T-helper 1 cell (primary cell): ENCODE data around the gene POC5.
"Not testable (repeated sequence)": the region's sequence is repeated elsewhere in the genome, so short reads cannot be mapped to it uniquely, and the experiment has no call there.

Source experiments
- DNase-seq, 5 donors: peaks; one replicate each; pipeline ENCODE4 v3.0.0-alpha.2; 2012 to 2020

POC5 gene

DNA sequence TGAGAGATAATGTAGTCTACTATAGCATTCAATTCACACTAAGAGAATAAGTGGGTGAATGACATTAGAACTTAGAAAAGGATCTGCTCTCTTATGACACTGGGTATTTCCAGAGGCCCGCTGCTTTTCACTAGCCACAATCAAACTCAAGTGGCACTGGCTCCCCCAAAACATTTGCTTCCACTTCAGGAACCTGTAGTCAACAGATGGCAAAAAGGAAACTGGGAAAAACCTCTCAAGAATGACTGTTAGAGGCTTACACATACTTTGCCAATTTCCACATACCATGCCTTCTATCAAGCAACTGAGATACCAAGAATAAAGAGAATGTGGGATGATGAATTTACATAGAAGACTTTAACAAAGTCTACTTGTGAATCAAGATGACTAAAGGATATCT lies 11.2 kb downstream of the POC5 start:
- DNase-seq: no peak

DNA sequence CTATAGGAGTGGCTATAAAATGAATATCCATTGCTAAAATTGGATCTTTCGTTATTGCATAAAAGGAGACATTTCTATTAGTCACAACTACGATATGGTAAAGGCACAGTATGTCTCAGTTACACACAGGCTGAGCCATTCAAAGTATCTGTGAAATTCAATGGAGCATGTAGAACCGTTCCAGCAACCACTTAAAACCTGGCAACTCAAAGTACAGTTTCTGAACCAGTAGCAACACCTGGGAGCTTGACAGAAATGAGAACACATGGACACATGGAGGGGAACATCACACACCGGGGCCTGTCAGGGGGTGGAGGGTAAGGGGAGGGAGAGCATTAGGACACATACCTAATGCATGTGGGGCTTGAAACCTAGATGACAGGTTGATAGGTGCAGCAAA lies 15.4 kb downstream of the POC5 start:
- DNase-seq: no peak

DNA sequence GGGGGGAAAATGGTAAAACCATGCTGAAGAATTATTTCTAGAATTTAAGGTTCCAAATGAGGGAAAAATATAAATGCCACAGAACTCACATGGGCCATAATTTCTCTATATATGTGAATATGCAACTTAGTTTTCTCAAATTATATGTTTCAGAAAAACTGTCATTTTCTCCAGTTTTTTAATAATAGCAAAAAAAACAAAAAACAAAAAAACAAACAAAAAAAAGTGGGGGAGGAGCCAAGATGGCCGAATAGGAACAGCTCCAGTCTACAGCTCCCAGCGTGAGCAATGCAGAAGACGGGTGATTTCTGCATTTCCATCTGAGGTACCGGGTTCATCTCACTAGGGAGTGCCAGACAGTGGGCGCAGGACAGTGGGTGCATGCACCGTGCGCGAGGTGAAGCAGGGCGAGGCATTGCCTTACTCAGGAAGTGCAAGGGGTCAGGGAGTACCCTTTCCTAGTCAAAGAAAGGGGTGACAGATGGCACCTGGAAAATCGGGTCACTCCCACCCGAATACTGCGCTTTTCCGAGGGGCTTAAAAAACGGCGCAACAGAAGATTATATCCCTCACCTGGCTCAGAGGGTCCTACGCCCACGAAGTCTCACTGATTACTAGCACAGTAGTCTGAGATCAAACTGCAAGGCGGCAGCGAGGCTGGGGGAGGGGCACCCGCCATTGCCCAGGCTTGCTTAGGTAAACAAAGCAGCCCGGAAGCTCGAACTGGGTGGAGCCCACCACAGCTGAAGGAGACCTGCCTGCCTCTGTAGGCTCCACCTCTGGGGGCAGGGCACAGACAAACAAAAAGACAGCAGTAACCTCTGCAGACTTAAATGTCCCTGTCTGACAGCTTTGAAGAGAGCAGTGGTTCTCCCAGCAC lies 21.5 kb downstream of the POC5 start:
- DNase-seq: not testable (repeated sequence)

DNA sequence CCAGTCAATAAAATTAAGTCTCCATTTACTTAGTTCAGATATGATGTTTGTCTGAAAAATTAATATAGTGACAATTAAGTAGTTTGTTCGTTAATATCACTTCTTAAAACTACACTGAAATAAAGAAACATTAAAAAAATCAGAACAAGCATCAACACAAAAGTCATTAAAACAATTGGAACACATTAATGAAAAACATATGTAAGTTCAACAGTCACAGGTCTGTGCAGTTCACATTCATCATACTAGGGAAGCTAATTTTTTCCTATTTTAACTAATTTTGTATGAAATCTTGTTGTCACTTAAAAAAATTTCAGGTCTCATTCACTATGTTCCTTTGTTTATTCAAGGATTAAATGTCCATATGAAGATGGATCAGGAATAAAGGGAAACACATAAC lies 22.5 kb downstream of the POC5 start:
- DNase-seq: no peak

DNA sequence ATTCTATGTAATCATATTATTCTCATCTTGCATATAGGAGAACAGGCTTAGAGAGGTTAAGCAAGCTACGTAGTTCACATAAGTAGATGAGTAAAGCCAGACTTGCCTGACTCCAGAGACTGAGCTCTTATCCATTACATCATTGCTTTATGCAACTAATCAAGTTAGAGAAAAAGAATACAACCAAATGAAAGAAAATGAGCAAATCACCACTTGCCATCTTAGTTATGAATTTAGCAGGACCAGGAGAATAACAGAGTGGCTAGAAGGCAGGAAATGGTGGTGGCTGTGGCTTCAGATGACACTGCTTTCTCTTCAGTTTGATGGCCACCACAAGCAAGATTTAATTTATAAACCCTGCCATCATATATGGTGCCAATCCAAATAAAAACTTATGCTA lies 26.6 kb downstream of the POC5 start:
- peak in 1 of 5 donors; percentile 18 for DNase-seq

DNA sequence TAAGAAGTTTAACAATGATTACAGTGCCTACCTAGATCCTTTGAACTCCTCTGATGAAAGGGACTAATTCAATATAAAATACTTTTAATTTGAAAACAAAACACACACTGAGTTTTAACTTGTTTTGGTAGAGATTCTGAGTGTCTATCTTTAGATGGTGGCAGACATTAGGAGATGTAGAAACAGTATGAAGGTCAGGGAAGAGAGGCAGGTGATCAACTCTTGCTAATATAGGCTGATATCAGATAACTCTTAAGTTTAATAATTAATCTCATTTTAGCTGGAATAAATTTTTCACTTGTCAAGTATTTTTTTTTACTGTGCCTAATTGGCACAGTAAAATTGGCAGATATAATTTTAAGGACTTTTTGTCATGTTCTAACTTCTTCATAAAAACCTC lies 30.8 kb downstream of the POC5 start:
- no peak for DNase-seq

DNA sequence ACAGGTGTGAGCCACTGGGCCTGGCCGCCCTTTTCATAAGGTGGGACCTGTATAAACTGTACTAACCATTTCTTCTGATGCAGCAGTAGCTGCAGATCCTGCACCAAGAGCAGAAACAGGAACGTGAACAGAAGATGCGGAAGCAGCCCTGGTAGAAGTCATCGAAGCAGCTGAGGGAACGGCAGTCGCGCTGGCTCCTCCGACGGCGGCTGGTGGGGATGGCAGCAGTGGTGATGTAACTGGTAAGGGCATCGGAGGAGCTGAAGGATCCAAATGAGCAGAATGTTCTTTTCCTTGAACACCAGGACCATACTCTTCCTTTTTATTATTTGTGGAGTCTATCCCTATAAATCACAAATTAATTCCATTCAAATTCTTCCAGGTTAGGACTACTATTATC lies 32.1 kb downstream of the POC5 start:
- DNase-seq: no peak

DNA sequence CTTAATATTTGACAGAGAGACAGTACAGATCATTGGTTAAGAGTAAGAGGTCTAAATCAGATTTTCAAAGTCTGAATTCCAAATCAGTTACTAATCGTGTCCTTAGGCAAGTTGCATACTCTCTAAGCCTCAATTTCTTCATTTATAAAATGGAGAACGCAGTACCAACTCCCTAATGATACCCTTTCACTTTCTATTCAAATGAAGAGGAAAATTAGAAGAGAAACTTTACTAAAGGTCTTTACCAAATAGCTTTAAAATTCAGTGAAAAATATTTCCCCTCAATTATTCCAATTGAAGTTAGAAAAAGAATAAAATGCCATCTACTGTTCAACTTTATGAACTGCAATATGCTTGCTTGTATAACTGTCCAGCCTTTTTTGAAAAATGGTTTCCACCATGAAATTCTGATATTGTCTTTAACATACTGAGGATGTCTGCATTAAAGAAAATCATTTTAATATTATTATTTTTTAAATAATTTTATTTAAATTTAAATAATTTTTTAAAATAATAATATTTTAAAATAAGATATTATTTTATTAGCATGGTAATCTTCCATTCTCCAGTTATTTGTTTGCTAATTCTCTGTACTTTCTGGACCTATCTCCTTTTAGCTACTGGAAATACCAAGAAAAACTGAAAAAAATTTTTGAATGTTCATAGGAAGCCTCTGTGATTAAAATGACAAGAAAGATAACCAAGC lies 36.0 kb downstream of the POC5 start:
- peak in 1 of 5 donors; percentile 33 for DNase-seq

DNA sequence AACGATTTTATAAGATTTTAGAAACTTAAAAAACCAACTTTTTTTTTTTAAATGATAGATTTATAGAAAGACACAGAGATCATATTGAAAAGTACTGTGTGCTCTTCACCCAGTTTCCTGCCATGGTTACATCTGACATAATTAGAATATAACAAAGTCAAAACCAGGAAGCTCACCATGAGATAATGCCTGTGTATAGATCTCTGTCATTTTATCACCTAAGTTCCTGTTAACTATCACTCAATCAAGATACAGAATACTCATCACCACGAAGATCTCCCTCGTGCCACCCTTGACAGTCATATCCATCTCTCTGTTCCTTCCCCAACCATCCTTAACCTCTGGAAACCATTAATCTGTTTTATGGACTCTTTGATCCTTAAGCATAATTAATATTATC lies 39.1 kb downstream of the POC5 start:
- DNase-seq: peak in 1 of 5 donors; percentile 37

DNA sequence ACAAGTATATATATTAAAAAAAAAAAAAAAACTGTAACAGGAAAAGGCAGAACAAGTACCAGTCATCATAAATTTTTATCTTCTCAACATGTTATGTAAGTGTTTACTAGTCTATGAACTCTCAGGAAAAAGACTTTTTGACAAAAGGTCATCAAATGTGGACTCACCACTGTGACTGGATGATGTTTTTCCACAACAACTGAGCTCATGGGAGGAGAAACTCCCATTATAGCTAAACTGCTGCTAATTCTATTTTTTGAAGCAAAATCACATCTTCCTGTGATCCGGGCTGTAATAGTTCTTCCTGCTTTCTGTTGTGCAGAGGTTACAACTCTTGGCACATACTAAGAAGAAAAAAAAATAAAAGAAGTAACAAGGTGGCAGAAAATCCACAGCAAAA lies 39.6 kb downstream of the POC5 start:
- DNase-seq: no peak

DNA sequence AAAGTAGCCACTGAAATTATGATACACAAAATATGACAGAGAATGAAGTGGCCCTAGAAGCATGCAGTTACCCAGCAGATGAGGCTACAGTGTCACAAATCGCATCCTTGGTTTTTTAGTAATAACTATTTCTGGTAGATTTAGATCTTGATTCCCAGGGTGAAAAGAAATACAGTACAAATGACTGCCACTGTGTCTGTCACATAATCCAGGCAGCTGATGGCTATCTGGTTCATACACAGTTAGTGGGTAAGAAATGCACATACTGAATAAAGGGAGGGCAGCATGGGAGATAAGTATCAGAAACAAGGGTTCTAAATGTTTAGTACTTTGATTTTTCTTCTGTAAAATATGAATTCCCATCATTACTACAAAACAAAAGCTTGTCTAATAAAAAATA lies 41.5 kb downstream of the POC5 start:
- DNase-seq: no peak

DNA sequence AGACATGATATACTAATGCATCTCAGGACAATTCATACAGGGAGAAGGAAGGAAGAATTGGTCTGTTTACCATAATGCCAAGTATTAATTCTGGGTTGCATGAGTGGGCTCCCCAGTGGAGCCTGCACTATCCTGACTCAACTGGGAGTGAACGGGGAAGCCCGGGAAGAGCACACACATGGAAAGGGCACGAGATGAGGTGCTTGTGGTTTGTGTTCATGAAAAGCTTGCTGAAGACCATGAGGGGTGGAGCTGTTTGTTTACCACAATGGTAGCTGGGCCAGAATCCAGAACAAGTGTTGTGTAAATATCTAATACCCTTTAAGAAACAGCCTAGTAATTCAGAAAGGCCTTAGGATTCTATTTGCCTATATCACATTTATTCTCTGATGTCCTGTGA lies 44.6 kb downstream of the POC5 start:
- DNase-seq: no peak

DNA sequence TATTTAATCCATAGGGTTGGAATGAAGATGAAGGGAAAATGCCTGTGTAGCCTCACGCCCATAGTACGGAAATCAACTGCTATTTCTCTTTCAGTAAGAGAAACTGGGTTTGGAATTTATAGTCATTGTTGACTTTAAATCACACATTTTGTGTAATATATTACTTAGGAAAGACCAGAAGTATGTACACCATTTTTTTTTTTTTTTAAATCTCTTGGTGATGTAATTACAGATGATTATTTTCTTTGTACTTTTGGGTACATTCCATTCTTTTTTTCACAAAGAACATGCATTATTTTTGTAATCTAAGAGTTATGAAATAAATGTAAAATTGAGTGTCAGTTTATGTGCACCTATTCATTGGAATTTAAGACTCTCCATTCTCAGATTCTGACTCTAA lies 45.7 kb downstream of the POC5 start:
- DNase-seq: no peak

DNA sequence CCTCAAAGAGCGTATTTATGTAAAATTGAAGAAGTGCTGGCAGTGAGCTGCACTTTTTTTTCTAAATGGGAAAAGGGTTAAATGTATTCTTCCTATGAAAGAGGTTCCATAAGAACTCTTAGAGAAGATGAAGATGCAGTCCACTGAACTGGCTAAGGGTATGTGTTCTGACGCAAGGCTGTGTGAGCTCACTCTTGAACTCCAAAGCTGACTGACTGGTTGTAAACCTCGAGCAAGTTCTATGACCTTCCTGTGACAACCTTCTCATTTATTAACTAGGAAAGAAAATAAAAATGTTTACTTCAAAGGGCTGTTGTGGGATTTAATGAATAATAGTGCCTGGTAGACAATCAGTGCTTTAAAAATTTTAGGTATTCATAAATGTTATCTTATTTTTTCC lies 46.7 kb downstream of the POC5 start:
- peak in 1 of 5 donors; percentile 11 for DNase-seq

DNA sequence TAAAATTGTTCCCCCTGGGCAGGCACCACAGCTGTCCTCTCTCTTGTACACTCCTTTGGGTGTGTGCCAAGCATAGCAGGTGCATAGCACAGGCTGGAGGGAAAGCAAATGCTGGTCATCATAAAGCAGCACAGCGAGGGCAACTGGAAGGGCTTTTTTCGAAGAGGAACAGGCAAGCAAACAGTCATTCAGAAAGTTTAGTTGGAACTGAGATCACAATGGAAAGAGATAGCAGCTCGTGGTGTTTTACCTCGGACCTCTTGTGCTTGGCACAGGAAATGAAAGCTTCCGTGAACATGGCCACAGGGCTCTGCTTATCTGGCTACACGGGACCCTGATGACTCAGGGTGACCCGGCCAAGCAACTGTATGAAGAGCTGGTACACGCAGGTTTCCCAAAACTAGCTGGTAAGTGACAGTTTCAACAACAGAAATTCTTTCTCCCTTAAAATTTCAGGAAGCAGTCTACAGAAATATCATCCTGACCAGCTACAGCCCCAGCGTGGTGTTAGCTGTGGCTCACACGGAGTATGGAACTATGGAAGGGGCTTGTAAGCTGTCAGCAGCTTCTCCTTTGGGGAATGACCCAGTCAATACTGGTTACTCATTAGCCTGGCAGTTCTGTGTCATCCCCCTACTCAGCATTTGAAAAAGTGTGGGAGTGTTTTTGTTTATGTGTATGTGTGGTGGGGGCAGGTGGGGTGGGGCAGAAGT lies 48.1 kb downstream of the POC5 start:
- DNase-seq: peak in 3 of 5 donors; percentile 3 to 84 (median 8)

DNA sequence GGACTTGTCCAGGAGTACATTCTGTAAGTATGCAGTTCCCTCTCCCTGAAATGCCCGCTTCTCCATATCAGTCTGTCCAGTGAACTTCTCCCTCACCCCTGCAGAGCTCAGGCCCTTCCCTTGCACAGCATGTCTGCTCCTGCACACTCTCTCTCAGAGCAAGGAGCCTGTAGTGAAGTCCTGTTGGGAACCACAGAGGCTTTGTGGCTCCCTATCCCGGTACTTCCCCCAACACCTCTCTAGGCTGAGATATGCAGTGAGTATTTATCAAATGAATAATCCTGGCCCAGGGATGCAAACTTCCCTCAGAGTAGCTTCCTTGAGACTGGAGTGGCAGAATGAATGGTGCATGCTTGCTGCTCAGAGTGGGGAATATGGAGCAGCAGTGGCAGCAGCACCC lies 48.8 kb downstream of the POC5 start:
- DNase-seq: no peak

DNA sequence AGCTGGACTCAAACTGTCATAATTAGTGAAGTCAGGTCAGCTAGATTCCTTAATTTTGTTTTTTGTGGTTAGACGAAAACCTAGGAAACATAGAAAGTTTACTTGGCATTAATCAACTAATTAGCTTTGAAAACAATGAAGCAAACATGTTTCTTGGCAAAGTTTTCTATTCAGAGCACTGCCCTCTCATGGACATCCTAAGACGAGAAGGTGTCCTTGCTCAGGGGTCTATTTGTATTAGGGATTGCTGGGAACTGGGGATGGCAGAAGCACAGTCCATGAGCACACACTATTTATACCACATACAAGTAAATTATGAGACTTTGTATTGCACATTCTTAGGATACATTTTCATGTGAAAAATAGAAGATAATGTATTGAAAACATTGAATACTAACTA lies 49.7 kb downstream of the POC5 start:
- no peak for DNase-seq

DNA sequence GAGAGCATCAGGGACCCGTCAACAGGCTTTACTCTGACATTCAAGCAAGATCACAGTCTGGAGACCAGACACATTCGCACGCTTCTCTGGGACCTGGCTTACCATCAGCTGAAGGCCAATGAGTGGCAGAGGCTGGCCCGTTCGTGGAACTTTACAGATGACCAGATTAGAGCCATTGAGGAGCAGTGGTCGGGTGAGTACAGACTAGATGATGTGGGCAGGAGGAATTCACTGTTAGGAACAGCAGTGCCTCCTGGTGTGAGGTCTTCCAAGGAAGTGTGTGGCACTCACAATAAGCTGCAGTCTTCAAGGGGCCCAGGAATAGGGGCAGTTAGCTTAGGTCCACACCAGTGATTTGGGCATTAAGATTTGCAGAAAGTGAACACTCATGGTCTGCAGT lies 50.4 kb downstream of the POC5 start:
- DNase-seq: no peak

DNA sequence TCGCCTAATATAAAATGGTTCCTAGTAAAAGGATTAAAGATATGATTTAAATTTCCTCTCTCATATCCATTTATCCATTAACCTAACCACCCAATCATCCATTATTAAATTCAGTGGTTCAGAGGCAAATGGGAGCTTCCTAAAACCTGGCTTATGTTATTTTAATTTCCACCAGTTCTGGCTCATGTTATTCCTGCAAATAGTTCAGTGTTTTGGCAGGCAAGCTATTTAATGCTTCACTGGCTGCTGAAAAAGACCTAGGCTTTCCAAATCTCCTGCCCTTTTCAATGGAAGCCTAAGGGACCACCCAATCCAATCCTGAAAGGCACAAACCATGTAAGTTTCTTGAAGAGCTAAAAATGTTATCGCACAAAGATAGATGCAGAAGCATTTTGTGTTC lies 52.3 kb downstream of the POC5 start:
- DNase-seq: no peak

DNA sequence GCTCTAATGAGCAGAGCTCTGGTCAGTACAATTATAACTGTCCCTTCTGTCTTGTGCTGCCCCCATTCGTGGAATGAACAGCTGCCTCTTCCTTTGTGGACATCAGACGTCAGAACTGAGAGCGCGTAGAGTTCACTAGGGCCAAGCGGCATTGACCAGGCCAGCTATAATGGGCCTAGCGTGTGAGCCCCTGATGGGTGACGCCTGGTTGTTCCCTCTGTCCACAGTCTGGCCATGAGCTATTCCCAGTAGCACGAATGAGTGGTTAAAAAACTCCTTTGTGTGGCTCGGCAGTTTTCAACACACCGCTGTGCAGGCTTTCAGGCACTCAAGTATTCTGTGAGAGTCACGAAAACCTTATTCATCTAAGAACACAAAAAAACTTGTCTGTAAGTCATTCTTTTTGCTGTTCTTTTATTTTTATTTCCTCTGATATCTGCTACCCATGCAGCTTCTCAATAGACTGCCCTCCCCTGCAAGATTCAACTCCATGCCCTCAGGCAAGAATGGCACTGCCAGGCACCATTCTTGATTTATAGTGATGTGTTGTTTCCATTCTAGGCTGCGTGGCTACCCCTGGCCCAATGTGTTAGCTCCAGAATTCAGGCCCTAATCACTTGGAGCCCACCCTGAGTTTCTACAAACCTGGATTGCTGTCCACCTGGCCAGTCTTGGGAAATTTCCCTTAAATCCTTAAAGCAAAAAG lies 53.5 kb downstream of the POC5 start:
- DNase-seq: no peak

DNA sequence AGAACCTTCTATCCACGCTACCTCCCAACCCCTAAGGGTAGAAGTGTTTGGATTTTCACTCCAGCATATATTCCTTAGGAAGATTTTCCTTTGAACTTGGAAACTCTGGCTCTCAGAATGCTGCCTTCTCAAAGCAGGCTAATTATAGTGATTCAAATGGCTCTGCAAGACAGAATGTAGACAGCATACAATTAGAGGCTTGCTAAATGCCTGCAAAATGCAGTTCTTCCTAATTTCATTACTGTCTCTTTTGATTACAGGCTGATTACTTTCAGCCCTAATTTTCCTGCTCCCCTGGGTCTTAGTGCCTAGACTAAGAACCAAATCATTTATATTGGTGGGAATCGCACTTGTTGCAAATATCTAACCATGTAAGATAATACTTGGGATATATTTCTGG lies 55.2 kb downstream of the POC5 start:
- DNase-seq: no peak

DNA sequence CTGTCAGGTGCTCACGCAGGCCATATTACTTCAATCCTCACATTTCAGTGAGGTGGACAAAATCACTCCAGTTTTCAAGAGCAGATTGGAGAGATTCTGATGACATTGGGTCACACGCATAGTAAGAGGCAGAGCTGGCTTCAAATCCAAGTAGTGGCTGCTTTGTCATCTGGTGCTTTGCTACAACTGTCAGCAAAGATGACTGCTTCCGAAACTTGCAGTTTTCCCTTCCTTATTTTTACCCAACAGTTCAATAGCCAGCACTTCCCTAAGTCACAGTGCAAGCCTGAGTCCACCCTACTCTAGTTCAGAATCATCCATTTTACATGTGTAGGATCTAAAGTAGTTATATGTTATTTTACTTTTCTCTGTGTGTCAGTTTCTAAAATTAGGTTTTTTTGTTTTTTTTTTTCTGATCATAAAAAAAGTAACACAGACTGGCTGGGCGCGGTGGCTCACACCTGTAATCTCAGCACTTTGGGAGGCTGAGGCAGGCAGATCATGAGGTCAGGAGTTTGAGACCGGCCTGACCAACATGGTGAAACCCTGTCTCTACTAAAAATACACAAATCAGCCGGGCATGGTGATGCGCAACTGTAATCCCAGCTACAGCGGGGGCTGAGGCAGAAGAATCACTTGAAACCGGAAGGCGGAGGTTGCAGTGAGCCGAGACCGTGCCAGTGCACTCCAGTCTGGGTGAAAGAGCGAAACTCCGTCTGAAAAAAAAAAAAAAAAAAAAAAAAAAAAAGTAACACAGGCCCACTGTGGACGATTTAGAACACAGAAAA lies 56.4 kb downstream of the POC5 start:
- DNase-seq: no peak
